Nephron (organoid): ENCODE results near the gene DDC.
A peak's percentile ranks its signal among the peaks of the same experiment; 100 is the strongest.
"Not testable (repeated sequence)": the region's sequence is repeated elsewhere in the genome, so short reads cannot be mapped to it uniquely, and the experiment has no call there.

ENCODE experiments used
- H3K27ac Mint-ChIP-seq, 3 experiments: 2 replicates each; pipeline ENCODE4 v1.8.0; 2020; ENCODE audit warnings: mixed read lengths in 3 of 3, mild to moderate bottlenecking in 2 of 3, moderate library complexity in 1 of 3
- H3K27me3 Mint-ChIP-seq: 2 replicates; pipeline ENCODE4 v1.8.0; 2021; ENCODE audit warnings: low read depth, mild to moderate bottlenecking, moderate library complexity, mixed read lengths
- H3K36me3 Mint-ChIP-seq: 2 replicates; pipeline ENCODE4 v1.8.0; 2020; ENCODE audit warnings: low read depth, mixed read lengths
- H3K4me1 Mint-ChIP-seq: 2 replicates; pipeline ENCODE4 v1.8.0; 2020; ENCODE audit warnings: mixed read lengths
- H3K4me3 Mint-ChIP-seq, 3 experiments: 2 replicates each; pipeline ENCODE4 v1.8.0; 2020; ENCODE audit warnings: mild to moderate bottlenecking in 3 of 3, mixed read lengths in 3 of 3, moderate library complexity in 2 of 3
- H3K9me3 Mint-ChIP-seq: 2 replicates; pipeline ENCODE4 v1.8.0; 2020; ENCODE audit warnings: mixed read lengths
- CTCF ChIP-seq, 3 experiments: fragments of 200-600 bp; sonication (generic); IDR thresholded peaks; one replicate each; pipeline ENCODE4 v1.5.0; 2021; ENCODE audit warnings: antibody characterized with exemption in 3 of 3; ENCODE audit not compliant: unreplicated experiment in 3 of 3

The DDC gene

GRCh38 chr7:50530766-50531165 lies 34.4 kb downstream of the DDC start:
- H3K4me3 Mint-ChIP-seq, result no peak overlapping the region
- H3K9me3 Mint-ChIP-seq, result peaks cover 1% of the 10 kb centered on the region
- H3K4me1 Mint-ChIP-seq, result no peaks in the 10 kb centered on the region
- no peaks in the 10 kb centered on the region for H3K36me3 Mint-ChIP-seq
- no peaks in the 10 kb centered on the region for H3K27me3 Mint-ChIP-seq
- TF ChIP-seq CTCF (IDR thresholded peaks at IDR 0.05; ENCODE audit: unreplicated experiment in 3 of 3), result no peak
- H3K27ac Mint-ChIP-seq, result no peak overlapping the region

DNA sequence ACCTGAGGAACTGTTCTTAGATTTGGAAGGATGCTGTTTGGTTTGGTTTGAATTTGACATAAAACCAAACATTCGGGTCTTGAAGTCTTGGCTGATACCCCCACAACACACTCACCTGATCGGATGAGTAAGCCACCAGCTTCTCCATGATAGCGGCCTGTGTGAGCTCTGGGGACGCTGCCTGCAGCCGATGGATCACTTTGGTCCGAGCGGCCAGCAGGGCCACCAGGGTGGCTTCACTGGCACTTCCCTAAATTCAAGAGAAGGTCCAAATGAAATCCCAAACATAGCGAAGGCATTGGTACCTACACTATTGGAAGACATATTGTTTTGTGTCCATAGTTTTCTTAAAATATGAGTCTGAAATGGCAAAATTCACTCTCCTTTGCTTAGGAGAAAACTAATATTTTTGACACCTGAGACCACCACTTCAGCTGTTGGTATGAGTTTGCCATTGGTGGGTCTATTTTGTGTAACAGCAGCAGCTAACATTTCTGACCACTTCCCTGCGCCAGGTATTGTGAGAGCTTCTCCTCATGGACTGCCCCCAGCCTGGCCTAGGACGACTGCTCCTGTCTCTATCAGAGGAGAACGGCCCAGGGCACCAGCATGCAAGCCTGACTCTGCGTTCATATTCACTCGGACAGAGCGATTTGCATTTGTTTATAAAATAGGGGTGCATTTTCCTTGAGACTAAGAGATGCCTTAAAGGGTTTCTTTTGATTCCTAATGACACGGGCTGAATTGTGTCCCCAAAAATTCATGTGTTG lies 35.9 kb downstream of the DDC start:
- TF ChIP-seq CTCF (IDR thresholded peaks at IDR 0.05; ENCODE audit: unreplicated experiment in 3 of 3), result no peak
- Mint-ChIP-seq H3K4me3 (no peak overlapping the region), H3K36me3 (peaks cover 4% of the 10 kb centered on the region), H3K27ac (peak overlapping the region in 1 of 3 experiments; percentile 62), H3K27me3 (no peaks in the 10 kb centered on the region), H3K4me1 (no peaks in the 10 kb centered on the region), H3K9me3 (peaks cover 3% of the 10 kb centered on the region)

DNA sequence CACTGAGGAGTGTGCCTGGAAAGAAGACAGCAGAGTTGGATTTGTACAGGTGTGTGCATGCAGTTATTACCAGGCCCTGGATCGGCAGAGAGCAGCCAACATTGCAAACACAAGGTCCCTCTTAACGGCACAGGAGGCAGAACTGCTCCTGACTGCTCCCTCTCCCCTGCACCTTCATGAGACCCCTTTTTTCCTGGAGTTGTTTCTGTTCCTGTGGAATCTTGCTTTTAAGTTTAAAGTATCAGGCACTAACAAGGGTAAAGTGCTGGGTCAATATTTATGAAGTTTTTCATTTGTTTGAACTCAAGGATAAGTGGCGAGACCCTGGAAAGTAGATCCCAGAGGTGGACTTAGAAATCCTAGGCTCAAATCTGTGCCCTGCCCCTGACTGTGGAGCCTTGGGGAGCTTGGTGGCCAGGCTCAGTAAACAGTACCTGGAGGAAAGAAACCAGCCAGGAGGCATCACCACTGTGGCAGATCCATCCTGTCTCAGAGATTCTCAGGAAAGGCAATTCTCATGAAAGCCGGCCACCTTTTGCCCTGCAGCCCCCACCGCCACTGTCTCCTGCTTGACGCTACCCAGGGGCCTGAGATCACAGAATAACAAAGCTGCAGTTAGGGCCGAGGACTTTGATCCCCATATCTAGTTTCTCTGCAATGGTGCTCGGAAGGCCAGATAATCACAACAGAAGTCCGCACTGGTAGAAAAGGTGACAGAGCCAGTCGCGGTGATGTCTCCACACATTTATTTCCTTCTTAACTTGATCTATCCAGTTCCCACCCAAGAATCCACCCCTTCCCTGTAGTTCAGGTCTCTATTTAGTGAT lies 36.7 kb downstream of the DDC start:
- Mint-ChIP-seq H3K9me3 (peaks cover 3% of the 10 kb centered on the region), H3K4me1 (no peaks in the 10 kb centered on the region), H3K27ac (peak overlapping the region in 1 of 3 experiments; percentile 62), H3K27me3 (no peaks in the 10 kb centered on the region), H3K36me3 (peaks cover 4% of the 10 kb centered on the region), H3K4me3 (no peak overlapping the region)
- TF ChIP-seq CTCF (IDR thresholded peaks at IDR 0.05; ENCODE audit: unreplicated experiment in 3 of 3), result no peak

GRCh38 chr7:50519350-50519749 lies 45.9 kb downstream of the DDC start:
- Mint-ChIP-seq H3K9me3 (peaks cover 37% of the 10 kb centered on the region), H3K36me3 (peaks cover 21% of the 10 kb centered on the region)
- not testable (repeated sequence) for H3K27me3 Mint-ChIP-seq, H3K27ac Mint-ChIP-seq, H3K4me1 Mint-ChIP-seq, H3K4me3 Mint-ChIP-seq

GRCh38 chr7:50513166-50513871 lies 51.9 kb downstream of the DDC start:
- no peak for TF ChIP-seq CTCF (IDR thresholded peaks at IDR 0.05; ENCODE audit: unreplicated experiment in 3 of 3)
- H3K36me3 Mint-ChIP-seq, result peaks cover 4% of the 10 kb centered on the region
- H3K9me3 Mint-ChIP-seq, result peaks cover 26% of the 10 kb centered on the region
- H3K4me1 Mint-ChIP-seq, result peaks cover 5% of the 10 kb centered on the region
- H3K27ac Mint-ChIP-seq, result no peak overlapping the region
- H3K27me3 Mint-ChIP-seq, result peaks cover 3% of the 10 kb centered on the region
- H3K4me3 Mint-ChIP-seq, result no peak overlapping the region

DNA sequence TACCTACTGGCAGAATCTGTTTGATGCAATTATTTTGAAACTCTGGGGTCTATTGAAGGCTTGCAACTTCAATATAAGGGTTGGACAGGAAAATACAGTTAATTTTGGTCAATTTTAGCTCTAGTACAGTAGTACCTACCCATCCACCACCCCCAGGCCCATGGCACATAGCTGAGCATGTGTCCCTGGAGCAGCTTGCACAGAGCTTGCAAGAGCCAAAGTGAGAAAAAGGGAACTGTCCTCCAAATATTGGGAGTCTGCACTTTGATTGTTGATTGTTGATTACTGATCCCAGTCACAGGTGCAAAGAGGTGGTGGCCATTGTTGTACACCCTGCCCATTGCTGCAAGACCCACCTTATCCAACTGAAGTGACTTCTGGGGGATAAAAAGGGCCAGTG lies 52.8 kb downstream of the DDC start:
- Mint-ChIP-seq H3K27me3 (peaks cover 3% of the 10 kb centered on the region), H3K27ac (no peak overlapping the region), H3K4me3 (no peak overlapping the region), H3K36me3 (peaks cover 2% of the 10 kb centered on the region), H3K4me1 (peaks cover 6% of the 10 kb centered on the region), H3K9me3 (peaks cover 23% of the 10 kb centered on the region)
- no peak for TF ChIP-seq CTCF (IDR thresholded peaks at IDR 0.05; ENCODE audit: unreplicated experiment in 3 of 3)
